ENCODE data around the gene GRAP2. TPM values are rescaled to one million over a fixed set of nuclear protein-coding genes. Genes with fewer than 3 reads are reported as not detected.

The GRAP2 gene
- total RNA-seq, 1 experiment from 2014 or later = not detected

- H3K9me3 Mint-ChIP-seq (ENCODE audit: unreplicated experiment) = no peaks in the 10 kb centered on the region
- no peaks in the 10 kb centered on the region for H3K27me3 Mint-ChIP-seq (ENCODE audit: insufficient read depth, unreplicated experiment)
- intact Hi-C loops (cut with micrococcal nuclease; ENCODE audit: unreplicated experiment) = no loop called here
- no peak for TF ChIP-seq CTCF (IDR thresholded peaks at IDR 0.05; ENCODE audit: insufficient read depth in 1 of 2, low read depth in 1 of 2, low read length in 1 of 2, severe bottlenecking in 1 of 2, unreplicated experiment in 1 of 2)
- H3K27ac Mint-ChIP-seq (ENCODE audit: unreplicated experiment) = no peak overlapping the region
- Histone ChIP-seq H3K27me3 (replicated peaks; ENCODE audit: control insufficient read depth, insufficient read depth, low read length) (no peaks in the 10 kb centered on the region), H3K9me3 (no peaks in the 10 kb centered on the region), H3K36me3 (ENCODE audit: control insufficient read depth, insufficient read depth, low read length) (peaks cover 1% of the 10 kb centered on the region; the same call in 1 of the 2 replicates), H3K4me1 (peaks cover 38% of the 10 kb centered on the region), H3K4me3 (ENCODE audit: low read depth, low read length) (no peak overlapping the region)
- no peaks in the 10 kb centered on the region for H3K36me3 Mint-ChIP-seq (ENCODE audit: insufficient read depth, unreplicated experiment)
- peaks cover 21% of the 10 kb centered on the region for H3K4me1 Mint-ChIP-seq (ENCODE audit: low read depth, unreplicated experiment)
- ChIA-PET CTCF (no interaction called here), POLR2A (no interaction called here)
- DNase-seq = no peak
- BruUV-seq (replicated peaks) = no TSS peak
- no peak overlapping the region for H3K4me3 Mint-ChIP-seq (ENCODE audit: unreplicated experiment)
These were observed 118.2 kb downstream of the GRAP2 start for GRCh38 chr22:40019100-40019499.

- DNase-seq = no peak
- Histone ChIP-seq H3K36me3 (ENCODE audit: control insufficient read depth, insufficient read depth, low read length) (peaks cover 1% of the 10 kb centered on the region; the same call in 1 of the 2 replicates), H3K4me3 (ENCODE audit: low read depth, low read length) (no peak overlapping the region), H3K4me1 (peaks cover 19% of the 10 kb centered on the region), H3K27me3 (replicated peaks; ENCODE audit: control insufficient read depth, insufficient read depth, low read length) (no peaks in the 10 kb centered on the region), H3K9me3 (no peaks in the 10 kb centered on the region)
- ChIA-PET POLR2A (no interaction called here), CTCF (no interaction called here)
- Mint-ChIP-seq H3K9me3 (ENCODE audit: unreplicated experiment) (no peaks in the 10 kb centered on the region), H3K4me3 (ENCODE audit: unreplicated experiment) (no peak overlapping the region), H3K4me1 (ENCODE audit: low read depth, unreplicated experiment) (peaks cover 2% of the 10 kb centered on the region), H3K36me3 (ENCODE audit: insufficient read depth, unreplicated experiment) (no peaks in the 10 kb centered on the region), H3K27me3 (ENCODE audit: insufficient read depth, unreplicated experiment) (no peaks in the 10 kb centered on the region), H3K27ac (ENCODE audit: unreplicated experiment) (no peak overlapping the region)
- no peak for TF ChIP-seq CTCF (IDR thresholded peaks at IDR 0.05; ENCODE audit: insufficient read depth in 1 of 2, low read depth in 1 of 2, low read length in 1 of 2, severe bottlenecking in 1 of 2, unreplicated experiment in 1 of 2)
- intact Hi-C loops (cut with micrococcal nuclease; ENCODE audit: unreplicated experiment) = no loop called here
- no TSS peak for BruUV-seq (replicated peaks)
These were observed 120.1 kb downstream of the GRAP2 start for GRCh38 chr22:40020956-40021355.

- no peaks in the 10 kb centered on the region for H3K9me3 Mint-ChIP-seq (ENCODE audit: unreplicated experiment)
- Histone ChIP-seq H3K36me3 (ENCODE audit: control insufficient read depth, insufficient read depth, low read length) (peaks cover 1% of the 10 kb centered on the region; the same call in 1 of the 2 replicates), H3K9me3 (no peaks in the 10 kb centered on the region), H3K4me3 (ENCODE audit: low read depth, low read length) (no peak overlapping the region), H3K27me3 (replicated peaks; ENCODE audit: control insufficient read depth, insufficient read depth, low read length) (no peaks in the 10 kb centered on the region), H3K4me1 (peaks cover 14% of the 10 kb centered on the region)
- ChIA-PET CTCF (no interaction called here), POLR2A (no interaction called here)
- DNase-seq = no peak
- TF ChIP-seq CTCF (IDR thresholded peaks at IDR 0.05; ENCODE audit: insufficient read depth in 1 of 2, low read depth in 1 of 2, low read length in 1 of 2, severe bottlenecking in 1 of 2, unreplicated experiment in 1 of 2) = no peak
- H3K27ac Mint-ChIP-seq (ENCODE audit: unreplicated experiment) = no peak overlapping the region
- intact Hi-C loops (cut with micrococcal nuclease; ENCODE audit: unreplicated experiment) = no loop called here
- H3K4me1 Mint-ChIP-seq (ENCODE audit: low read depth, unreplicated experiment) = no peaks in the 10 kb centered on the region
- no peaks in the 10 kb centered on the region for H3K27me3 Mint-ChIP-seq (ENCODE audit: insufficient read depth, unreplicated experiment)
- no peaks in the 10 kb centered on the region for H3K36me3 Mint-ChIP-seq (ENCODE audit: insufficient read depth, unreplicated experiment)
- no TSS peak for BruUV-seq (replicated peaks)
- H3K4me3 Mint-ChIP-seq (ENCODE audit: unreplicated experiment) = no peak overlapping the region
These were observed 120.6 kb downstream of the GRAP2 start for GRCh38 chr22:40021401-40022000.
